ENCODE measurements around the gene PSMD4. TPM values are rescaled to one million over a fixed set of nuclear protein-coding genes. Genes with fewer than 3 reads are reported as not detected.

PSMD4 gene
- total and polyA plus RNA-seq, 2 donors (not counting 3 experiments of a cell fraction or from before 2014, with no cell fraction given): 181 to 266 TPM

DNA sequence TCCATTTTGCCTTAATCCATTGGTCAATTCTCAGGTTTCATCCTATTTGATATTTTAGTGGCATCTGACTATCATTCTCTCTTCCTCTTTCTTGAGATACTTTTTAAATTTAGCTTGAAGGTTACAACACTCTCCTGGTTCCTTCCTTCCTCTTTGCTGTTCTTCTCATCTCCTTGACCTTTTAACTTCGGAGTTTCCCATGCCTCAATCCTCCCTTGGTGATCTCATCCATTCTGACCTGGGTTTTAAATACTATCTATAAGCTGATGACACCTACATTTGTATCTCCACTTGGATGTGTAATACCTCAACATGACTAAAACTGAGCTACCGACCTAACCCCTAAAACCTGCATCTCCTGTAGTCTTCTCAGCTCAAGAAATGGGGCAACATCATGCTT is 22.7 kb downstream of the PSMD4 start:
- H3K9me1 ChIP-seq (replicated peaks; ENCODE audit: control insufficient read depth, extremely low read depth, insufficient read depth, low read length): no peaks in the 10 kb centered on the region
- intact Hi-C loops (cut with micrococcal nuclease): no loop called here
- H3K9ac ChIP-seq (replicated peaks; ENCODE audit: extremely low read depth, insufficient read depth, low read length): no peak overlapping the region
- no peaks in the 10 kb centered on the region for H3K36me3 ChIP-seq (ENCODE audit: control insufficient read depth in 2 of 2, extremely low read depth in 1 of 2, insufficient read depth in 2 of 2, low read length in 2 of 2)
- H3K9me3 ChIP-seq (replicated peaks; ENCODE audit: control insufficient read depth, insufficient read depth, low read length): no peaks in the 10 kb centered on the region
- dilution Hi-C loops (cut with MboI; ENCODE audit: extremely low pct_ligation_motif_present, low sequenced_read_pairs): no loop called here
- no peak overlapping the region for H3K4me3 ChIP-seq (replicated peaks in 1 of 3; ENCODE audit: insufficient read depth in 1 of 3, low read depth in 1 of 3, low read length in 3 of 3)
- H3K79me2 ChIP-seq (ENCODE audit: control insufficient read depth, insufficient read depth, low read length): no peaks in the 10 kb centered on the region
- no peak overlapping the region for H3K27ac ChIP-seq (ENCODE audit: insufficient read depth, low read depth, low read length)
- no peaks in the 10 kb centered on the region for H4K20me1 ChIP-seq (replicated peaks; ENCODE audit: control insufficient read depth, extremely low read depth, insufficient read depth, low read length)
- no peak for TF ChIP-seq MYC (IDR thresholded peaks at IDR 0.05; ENCODE audit: low read depth, low read length)
- no peak for TF ChIP-seq FOS (IDR thresholded peaks at IDR 0.05; ENCODE audit: borderline replicate concordance, insufficient read depth, low read length)
- TF ChIP-seq EZH2 (IDR thresholded peaks at IDR 0.05; ENCODE audit: borderline replicate concordance, low read depth, low read length, severe bottlenecking): no peak
- no peak for TF ChIP-seq JUN (IDR thresholded peaks at IDR 0.05; ENCODE audit: borderline replicate concordance, insufficient read depth, insufficient read length, low read depth)
- TF ChIP-seq, protein P1, sequence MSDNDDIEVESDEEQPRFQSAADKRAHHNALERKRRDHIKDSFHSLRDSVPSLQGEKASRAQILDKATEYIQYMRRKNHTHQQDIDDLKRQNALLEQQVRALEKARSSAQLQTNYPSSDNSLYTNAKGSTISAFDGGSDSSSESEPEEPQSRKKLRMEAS (IDR thresholded peaks at IDR 0.05; ENCODE audit: insufficient read depth, insufficient read length): no peak
- no peak for TF ChIP-seq POLR2AphosphoS5 (IDR thresholded peaks at IDR 0.05; ENCODE audit: insufficient read depth, low read depth, low read length)
- no peak for TF ChIP-seq GATA2 (IDR thresholded peaks at IDR 0.05; ENCODE audit: insufficient read depth, insufficient read length, low read depth, low read length)
- TF ChIP-seq POLR2A (IDR thresholded peaks at IDR 0.05; ENCODE audit: low read depth, low read length): no peak
- TF ChIP-seq, protein P2, sequence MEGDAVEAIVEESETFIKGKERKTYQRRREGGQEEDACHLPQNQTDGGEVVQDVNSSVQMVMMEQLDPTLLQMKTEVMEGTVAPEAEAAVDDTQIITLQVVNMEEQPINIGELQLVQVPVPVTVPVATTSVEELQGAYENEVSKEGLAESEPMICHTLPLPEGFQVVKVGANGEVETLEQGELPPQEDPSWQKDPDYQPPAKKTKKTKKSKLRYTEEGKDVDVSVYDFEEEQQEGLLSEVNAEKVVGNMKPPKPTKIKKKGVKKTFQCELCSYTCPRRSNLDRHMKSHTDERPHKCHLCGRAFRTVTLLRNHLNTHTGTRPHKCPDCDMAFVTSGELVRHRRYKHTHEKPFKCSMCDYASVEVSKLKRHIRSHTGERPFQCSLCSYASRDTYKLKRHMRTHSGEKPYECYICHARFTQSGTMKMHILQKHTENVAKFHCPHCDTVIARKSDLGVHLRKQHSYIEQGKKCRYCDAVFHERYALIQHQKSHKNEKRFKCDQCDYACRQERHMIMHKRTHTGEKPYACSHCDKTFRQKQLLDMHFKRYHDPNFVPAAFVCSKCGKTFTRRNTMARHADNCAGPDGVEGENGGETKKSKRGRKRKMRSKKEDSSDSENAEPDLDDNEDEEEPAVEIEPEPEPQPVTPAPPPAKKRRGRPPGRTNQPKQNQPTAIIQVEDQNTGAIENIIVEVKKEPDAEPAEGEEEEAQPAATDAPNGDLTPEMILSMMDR (IDR thresholded peaks at IDR 0.05; ENCODE audit: extremely low read depth in 1 of 2, insufficient read depth in 1 of 2, low read depth in 1 of 2, low read length in 2 of 2): no peak
- H3K27me3 ChIP-seq (ENCODE audit: control insufficient read depth in 2 of 2, insufficient read depth in 2 of 2, low read length in 2 of 2): peaks cover 2 to 5% of the 10 kb centered on the region in 2 experiments
- peaks cover 3% of the 10 kb centered on the region for H3K4me1 ChIP-seq (ENCODE audit: control insufficient read depth, extremely low read depth, insufficient read depth, low read length)
- FAIRE-seq: no peak
- CTCF ChIA-PET: interaction anchor here (1.2 to 2.0 kb wide), 3 partner anchors 24 to 64 kb away, joined by 3 to 9 read pairs (median 7); no protein-coding TSS in a partner anchor
- BruUV-seq (replicated peaks): no TSS peak
- POLR2A ChIA-PET: no interaction called here
- H3K4me2 ChIP-seq (ENCODE audit: insufficient read depth, low read length): no peak overlapping the region
- H2AFZ ChIP-seq (ENCODE audit: low read depth, low read length): no peak overlapping the region
- DNase-seq (ENCODE audit: low read depth, low spot score): no peak

Measured in endothelial cell of umbilical vein (primary cell).